Measurements from ENCODE around the gene RASGEF1C. TPM values are rescaled to one million over a fixed set of nuclear protein-coding genes. Genes with fewer than 3 reads are reported as not detected.

The RASGEF1C gene
- total RNA-seq, 2 donors from 2014 or later, result 0.09 to 3.1 TPM

DNA sequence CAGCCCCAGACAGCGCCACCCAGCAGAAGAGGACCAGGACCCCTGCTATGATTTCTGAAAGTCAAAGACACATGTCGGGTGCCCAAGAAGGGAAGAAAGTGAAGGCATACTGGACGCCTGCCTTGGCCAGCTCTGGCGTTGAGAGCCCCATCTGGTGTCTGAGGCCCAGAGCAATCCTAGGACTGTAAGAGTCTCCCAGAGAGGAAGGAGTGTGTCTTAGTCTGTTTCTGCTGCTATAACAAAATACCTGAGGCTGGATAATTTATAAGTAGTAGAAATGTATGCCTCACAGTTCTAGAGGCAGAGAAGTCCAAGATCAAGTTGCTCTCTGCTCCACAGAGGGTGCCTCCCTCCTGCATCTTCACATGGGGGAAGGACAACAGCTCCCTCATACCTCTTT lies 10.8 kb downstream of the RASGEF1C start:
- no peak for DNase-seq (ENCODE audit: low spot score)
- TF ChIP-seq POLR2AphosphoS5 (IDR thresholded peaks at IDR 0.05) (no peak), POLR2A (IDR thresholded peaks at IDR 0.05) (no peak)
- TF ChIP-seq, protein P1, sequence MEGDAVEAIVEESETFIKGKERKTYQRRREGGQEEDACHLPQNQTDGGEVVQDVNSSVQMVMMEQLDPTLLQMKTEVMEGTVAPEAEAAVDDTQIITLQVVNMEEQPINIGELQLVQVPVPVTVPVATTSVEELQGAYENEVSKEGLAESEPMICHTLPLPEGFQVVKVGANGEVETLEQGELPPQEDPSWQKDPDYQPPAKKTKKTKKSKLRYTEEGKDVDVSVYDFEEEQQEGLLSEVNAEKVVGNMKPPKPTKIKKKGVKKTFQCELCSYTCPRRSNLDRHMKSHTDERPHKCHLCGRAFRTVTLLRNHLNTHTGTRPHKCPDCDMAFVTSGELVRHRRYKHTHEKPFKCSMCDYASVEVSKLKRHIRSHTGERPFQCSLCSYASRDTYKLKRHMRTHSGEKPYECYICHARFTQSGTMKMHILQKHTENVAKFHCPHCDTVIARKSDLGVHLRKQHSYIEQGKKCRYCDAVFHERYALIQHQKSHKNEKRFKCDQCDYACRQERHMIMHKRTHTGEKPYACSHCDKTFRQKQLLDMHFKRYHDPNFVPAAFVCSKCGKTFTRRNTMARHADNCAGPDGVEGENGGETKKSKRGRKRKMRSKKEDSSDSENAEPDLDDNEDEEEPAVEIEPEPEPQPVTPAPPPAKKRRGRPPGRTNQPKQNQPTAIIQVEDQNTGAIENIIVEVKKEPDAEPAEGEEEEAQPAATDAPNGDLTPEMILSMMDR (IDR thresholded peaks at IDR 0.05), result no peak
- Histone ChIP-seq H3K27me3 (replicated peaks; ENCODE audit: insufficient read depth) (no peaks in the 10 kb centered on the region), H3K4me3 (no peak overlapping the region), H3K4me1 (replicated peaks) (no peaks in the 10 kb centered on the region), H3K27ac (no peak overlapping the region), H3K9me3 (no peaks in the 10 kb centered on the region), H3K36me3 (no peaks in the 10 kb centered on the region)
- 95% methylated on average over 4 of the region's 4 CpGs for WGBS
- intact Hi-C loops (cut with DNase I), result no loop called here

DNA sequence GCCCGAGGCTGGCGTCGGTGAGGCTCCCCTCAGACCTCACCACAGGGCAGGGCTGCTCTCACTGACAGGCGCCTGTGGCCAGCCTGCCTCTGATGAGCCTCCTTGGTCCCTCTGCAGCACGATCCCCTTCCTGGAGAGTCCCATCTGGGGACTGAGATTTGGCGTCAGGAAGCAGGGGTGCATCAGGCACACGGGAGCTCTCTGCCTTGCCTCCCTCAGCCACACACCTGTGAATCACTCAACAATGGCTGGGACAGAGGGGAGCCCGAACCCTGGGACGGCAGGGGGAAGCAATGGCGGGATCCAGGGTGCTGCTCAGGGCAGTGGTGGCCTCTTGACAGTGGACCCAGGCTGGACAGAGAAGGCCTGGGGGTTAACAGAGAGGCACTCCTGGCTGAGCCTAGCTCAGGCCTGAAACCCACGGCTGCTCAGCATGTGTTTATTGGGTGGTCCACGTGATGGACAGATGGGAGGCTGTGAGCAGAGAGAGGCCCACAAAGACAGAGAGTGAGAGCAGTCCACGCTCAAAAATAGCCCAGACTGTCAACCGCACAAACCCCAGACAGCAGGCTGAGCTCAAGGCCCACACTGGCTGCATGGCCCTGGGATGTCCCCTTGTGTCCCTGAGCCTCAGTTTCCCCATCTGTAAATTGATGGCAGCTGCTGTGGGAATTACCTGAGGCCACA lies 11.9 kb downstream of the RASGEF1C start:
- no peaks in the 10 kb centered on the region for H3K27me3 ChIP-seq (replicated peaks; ENCODE audit: insufficient read depth)
- no peak overlapping the region for H3K4me3 ChIP-seq
- no peaks in the 10 kb centered on the region for H3K9me3 ChIP-seq
- intact Hi-C loops (cut with DNase I), result no loop called here
- no peak for DNase-seq (ENCODE audit: low spot score)
- H3K27ac ChIP-seq, result no peak overlapping the region
- 70% methylated on average over 14 of the region's 14 CpGs for WGBS
- TF ChIP-seq, protein P1 (IDR thresholded peaks at IDR 0.05), result no peak
- TF ChIP-seq POLR2AphosphoS5 (IDR thresholded peaks at IDR 0.05), result no peak
- H3K4me1 ChIP-seq (replicated peaks), result no peaks in the 10 kb centered on the region
- no peaks in the 10 kb centered on the region for H3K36me3 ChIP-seq

- H3K27ac ChIP-seq, result no peak overlapping the region
- 88% methylated on average over 34 of the region's 34 CpGs for WGBS
- no peak for DNase-seq (ENCODE audit: low spot score)
Measured at GRCh38 chr5:180194410-180195345, 14.3 kb downstream of the RASGEF1C start.

DNA sequence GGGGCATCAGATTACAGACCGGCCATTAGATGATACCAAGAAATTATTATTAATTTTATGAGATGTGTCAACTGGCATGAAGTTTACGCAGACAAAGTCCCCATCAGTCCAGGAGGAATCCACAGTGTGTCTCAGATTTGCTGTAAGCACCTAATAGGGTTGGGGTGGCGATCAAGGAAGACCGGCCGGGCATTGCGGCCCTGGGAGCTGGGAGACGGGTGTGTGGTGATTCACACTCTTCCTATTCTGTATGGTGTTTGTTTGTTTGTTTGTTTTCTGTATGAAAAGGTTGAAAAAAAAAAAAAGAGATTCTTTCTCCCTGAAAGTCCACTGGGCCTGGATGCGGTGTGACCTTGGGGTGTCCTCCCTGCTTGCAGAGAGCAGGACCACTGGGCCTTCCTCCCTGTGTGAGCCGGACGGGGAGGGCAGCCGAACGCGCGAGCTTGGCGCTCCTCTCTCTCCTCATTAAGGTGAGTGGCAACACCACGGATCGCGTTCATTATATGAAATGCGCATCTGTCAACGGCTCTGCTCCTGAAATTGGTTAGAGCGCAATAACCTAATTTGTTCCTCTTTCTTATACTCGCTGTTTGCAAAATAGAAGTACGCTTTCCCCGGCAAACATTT lies 15.1 kb downstream of the RASGEF1C start:
- DNase-seq (ENCODE audit: low spot score), result no peak
- intact Hi-C loops (cut with DNase I), result no loop called here
- TF ChIP-seq POLR2AphosphoS5 (IDR thresholded peaks at IDR 0.05) (no peak), POLR2A (IDR thresholded peaks at IDR 0.05) (no peak)
- TF ChIP-seq, protein P1 (IDR thresholded peaks at IDR 0.05), result no peak
- no peaks in the 10 kb centered on the region for H3K4me1 ChIP-seq (replicated peaks)
- no peaks in the 10 kb centered on the region for H3K36me3 ChIP-seq
- WGBS, result 94% methylated on average over 24 of the region's 24 CpGs
- no peaks in the 10 kb centered on the region for H3K9me3 ChIP-seq
- H3K27me3 ChIP-seq (replicated peaks; ENCODE audit: insufficient read depth), result no peaks in the 10 kb centered on the region
- no peak overlapping the region for H3K27ac ChIP-seq
- no peak overlapping the region for H3K4me3 ChIP-seq

More at GRCh38 chr5:180194410-180195345, 14.3 kb downstream of the RASGEF1C start:
- H3K4me3 ChIP-seq, result no peak overlapping the region
- TF ChIP-seq POLR2AphosphoS5 (IDR thresholded peaks at IDR 0.05), result no peak
- TF ChIP-seq, protein P1 (IDR thresholded peaks at IDR 0.05), result no peak
- intact Hi-C loops (cut with DNase I), result no loop called here
- no peaks in the 10 kb centered on the region for H3K36me3 ChIP-seq
- no peaks in the 10 kb centered on the region for H3K4me1 ChIP-seq (replicated peaks)
- H3K27me3 ChIP-seq (replicated peaks; ENCODE audit: insufficient read depth), result no peaks in the 10 kb centered on the region
- no peaks in the 10 kb centered on the region for H3K9me3 ChIP-seq

All from prostate gland (tissue), 2 donors.